ENCODE data around the gene CFAP58. TPM values are rescaled to one million over a fixed set of nuclear protein-coding genes. Genes with fewer than 3 reads are reported as not detected.
"Not testable (repeated sequence)": the region's sequence is repeated elsewhere in the genome, so short reads cannot be mapped to it uniquely, and the experiment has no call there.

The CFAP58 gene
- total and polyA plus RNA-seq, 3 experiments from 2014 or later: 0.07 TPM; not detected in 2

DNA sequence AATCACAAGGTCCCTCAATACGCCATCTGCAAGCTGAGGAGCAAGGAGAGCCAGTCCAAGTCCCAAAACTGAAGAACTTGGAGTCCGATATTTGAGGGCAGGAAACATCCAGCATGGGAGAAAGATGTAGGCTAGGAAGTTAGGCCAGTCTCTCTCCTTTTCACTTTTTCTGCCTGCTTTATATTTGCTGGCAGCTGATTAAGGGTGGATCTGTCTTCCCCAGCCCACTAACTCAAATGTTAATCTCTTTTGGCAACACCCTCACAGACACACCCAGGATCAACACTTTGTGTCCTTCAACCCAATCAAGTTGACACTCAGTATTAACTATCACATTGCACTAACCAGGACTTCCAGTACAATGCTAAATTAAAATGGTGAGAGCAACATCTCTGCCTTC is 115.2 kb downstream of the CFAP58 start:
- H3K36me3 ChIP-seq (ENCODE audit: insufficient read depth, low read length); H3K27ac Mint-ChIP-seq; H3K27ac ChIP-seq (ENCODE audit: low read depth, low read length); H3K9me3 ChIP-seq (ENCODE audit: low read length); H3K4me1 ChIP-seq (ENCODE audit: insufficient read depth, low read length); DNase-seq; CTCF ChIA-PET; H3K36me3 Mint-ChIP-seq; H3K4me1 Mint-ChIP-seq; H3K4me3 ChIP-seq (ENCODE audit: low read length); H3K4me3 Mint-ChIP-seq; H3K27me3 ChIP-seq (ENCODE audit: insufficient read depth, low read length, poor library complexity, severe bottlenecking); POLR2A ChIA-PET: not testable (repeated sequence)
- H3K9me3 Mint-ChIP-seq: peaks cover 6 to 10% (median 7%) of the 10 kb centered on the region in 5 donors
- H3K27me3 Mint-ChIP-seq: peaks cover 10 to 40% of the 10 kb centered on the region in 2 donors

DNA sequence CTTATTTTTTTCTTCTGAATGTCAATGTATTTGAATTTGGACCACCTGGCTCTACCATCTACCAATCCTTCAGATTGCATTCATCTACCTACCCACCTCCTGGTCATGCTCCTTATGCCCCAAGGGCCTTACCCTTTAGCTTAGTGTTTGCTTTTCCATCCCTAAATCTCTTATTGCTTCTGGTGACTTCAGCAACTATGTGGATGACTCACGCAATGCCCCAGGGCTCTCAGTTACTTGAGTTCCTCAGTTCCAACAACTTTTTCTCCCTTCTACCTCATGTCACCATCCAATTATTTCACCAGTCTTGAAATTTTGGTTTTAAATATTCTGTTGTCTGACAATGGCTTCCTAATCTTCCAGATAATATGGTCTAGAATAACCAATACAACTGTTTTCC is 118.9 kb downstream of the CFAP58 start:
- H3K27me3 Mint-ChIP-seq: peaks cover 6 to 33% of the 10 kb centered on the region in 2 donors
- H3K4me3 Mint-ChIP-seq: no peak overlapping the region
- Histone ChIP-seq H3K27me3 (ENCODE audit: insufficient read depth, low read length, poor library complexity, severe bottlenecking) (no peaks in the 10 kb centered on the region), H3K4me1 (ENCODE audit: insufficient read depth, low read length) (no peaks in the 10 kb centered on the region), H3K27ac (ENCODE audit: low read depth, low read length) (no peak overlapping the region), H3K36me3 (ENCODE audit: insufficient read depth, low read length) (no peaks in the 10 kb centered on the region), H3K9me3 (ENCODE audit: low read length) (no peaks in the 10 kb centered on the region), H3K4me3 (ENCODE audit: low read length) (no peak overlapping the region)
- ChIA-PET POLR2A (no interaction called here), CTCF (no interaction called here)
- no peaks in the 10 kb centered on the region for H3K4me1 Mint-ChIP-seq
- no peak for DNase-seq
- H3K36me3 Mint-ChIP-seq: no peaks in the 10 kb centered on the region
- no peak overlapping the region for H3K27ac Mint-ChIP-seq
- peaks cover 0 to 2% (median 0%) of the 10 kb centered on the region in 5 donors for H3K9me3 Mint-ChIP-seq

DNA sequence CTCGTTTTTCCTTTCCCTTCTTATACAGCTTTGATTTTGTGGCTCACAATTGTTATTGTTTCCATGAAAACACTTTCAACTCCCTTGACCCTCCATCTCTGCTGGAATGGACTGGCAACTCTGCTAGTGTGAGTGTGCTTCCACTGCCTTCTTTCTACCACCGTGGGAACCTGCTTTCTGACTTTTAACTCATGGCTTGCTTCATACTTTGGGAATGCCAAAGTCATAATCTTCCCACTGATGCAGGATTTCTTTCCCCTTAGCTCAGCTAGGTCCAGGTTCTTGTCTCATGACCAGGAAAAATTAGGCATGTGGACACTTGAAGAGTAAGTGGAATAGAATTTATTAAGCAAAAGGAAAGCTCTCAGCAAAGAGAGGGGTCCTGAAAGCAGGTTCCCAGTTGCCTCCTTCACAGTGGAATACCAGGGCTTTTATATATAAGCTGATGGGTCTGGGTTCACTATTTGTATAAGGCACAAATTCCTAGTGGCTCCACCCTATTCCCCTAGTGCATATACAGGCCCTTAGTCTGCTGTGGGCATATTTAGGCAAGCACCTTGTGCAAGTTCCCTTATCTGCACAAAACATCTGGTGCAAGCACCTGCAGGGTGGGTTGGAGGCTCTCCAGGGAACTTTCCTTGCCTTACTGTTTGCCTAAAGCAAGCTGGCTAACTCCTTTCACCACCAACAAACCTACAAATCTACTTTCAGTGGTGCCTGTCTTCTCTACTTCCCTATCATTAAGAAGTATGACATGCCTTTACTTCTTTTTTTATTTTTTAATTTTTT is 119.5 kb downstream of the CFAP58 start:
- Mint-ChIP-seq H3K4me3 (no peak overlapping the region), H3K36me3 (no peaks in the 10 kb centered on the region), H3K27ac (no peak overlapping the region), H3K4me1 (no peaks in the 10 kb centered on the region), H3K9me3 (peaks cover 0 to 2% (median 0%) of the 10 kb centered on the region in 5 donors), H3K27me3 (peaks cover 7 to 29% of the 10 kb centered on the region in 2 donors)
- Histone ChIP-seq H3K4me1 (ENCODE audit: insufficient read depth, low read length) (no peaks in the 10 kb centered on the region), H3K36me3 (ENCODE audit: insufficient read depth, low read length) (no peaks in the 10 kb centered on the region), H3K4me3 (ENCODE audit: low read length) (no peak overlapping the region), H3K27ac (ENCODE audit: low read depth, low read length) (no peak overlapping the region), H3K27me3 (ENCODE audit: insufficient read depth, low read length, poor library complexity, severe bottlenecking) (no peaks in the 10 kb centered on the region), H3K9me3 (ENCODE audit: low read length) (no peaks in the 10 kb centered on the region)
- POLR2A ChIA-PET: no interaction called here
- CTCF ChIA-PET: no interaction called here
- DNase-seq: no peak

DNA sequence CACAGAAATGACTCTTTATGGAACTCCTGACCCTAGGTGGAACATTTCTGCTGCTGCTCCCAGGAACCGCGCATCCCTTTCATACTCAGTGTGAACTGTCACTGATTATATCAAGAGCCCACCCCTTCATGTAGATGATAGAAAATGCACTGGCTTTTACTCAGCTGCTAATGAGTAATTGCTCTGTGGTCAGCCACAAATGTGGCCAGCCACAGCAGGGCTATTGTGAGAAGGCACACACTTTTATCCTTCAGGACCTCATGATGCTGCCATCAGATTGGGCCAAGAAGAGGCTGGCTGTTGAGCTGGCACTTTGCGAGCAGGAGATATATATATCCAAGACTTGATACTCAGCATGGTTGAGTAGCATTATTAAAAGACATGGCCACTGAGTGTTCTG is 124.7 kb downstream of the CFAP58 start:
- ChIA-PET POLR2A (no interaction called here), CTCF (no interaction called here)
- no peak overlapping the region for H3K4me3 Mint-ChIP-seq
- H3K4me1 ChIP-seq (ENCODE audit: insufficient read depth, low read length): no peaks in the 10 kb centered on the region
- no peak overlapping the region for H3K27ac Mint-ChIP-seq
- peaks cover 7 to 43% of the 10 kb centered on the region in 2 donors for H3K27me3 Mint-ChIP-seq
- DNase-seq: no peak
- H3K36me3 ChIP-seq (ENCODE audit: insufficient read depth, low read length): no peaks in the 10 kb centered on the region
- no peaks in the 10 kb centered on the region for H3K27me3 ChIP-seq (ENCODE audit: insufficient read depth, low read length, poor library complexity, severe bottlenecking)
- no peak overlapping the region for H3K4me3 ChIP-seq (ENCODE audit: low read length)
- no peaks in the 10 kb centered on the region for H3K9me3 ChIP-seq (ENCODE audit: low read length)
- no peaks in the 10 kb centered on the region for H3K36me3 Mint-ChIP-seq
- no peaks in the 10 kb centered on the region for H3K4me1 Mint-ChIP-seq
- H3K27ac ChIP-seq (ENCODE audit: low read depth, low read length): no peak overlapping the region
- no peaks in the 10 kb centered on the region for H3K9me3 Mint-ChIP-seq

DNA sequence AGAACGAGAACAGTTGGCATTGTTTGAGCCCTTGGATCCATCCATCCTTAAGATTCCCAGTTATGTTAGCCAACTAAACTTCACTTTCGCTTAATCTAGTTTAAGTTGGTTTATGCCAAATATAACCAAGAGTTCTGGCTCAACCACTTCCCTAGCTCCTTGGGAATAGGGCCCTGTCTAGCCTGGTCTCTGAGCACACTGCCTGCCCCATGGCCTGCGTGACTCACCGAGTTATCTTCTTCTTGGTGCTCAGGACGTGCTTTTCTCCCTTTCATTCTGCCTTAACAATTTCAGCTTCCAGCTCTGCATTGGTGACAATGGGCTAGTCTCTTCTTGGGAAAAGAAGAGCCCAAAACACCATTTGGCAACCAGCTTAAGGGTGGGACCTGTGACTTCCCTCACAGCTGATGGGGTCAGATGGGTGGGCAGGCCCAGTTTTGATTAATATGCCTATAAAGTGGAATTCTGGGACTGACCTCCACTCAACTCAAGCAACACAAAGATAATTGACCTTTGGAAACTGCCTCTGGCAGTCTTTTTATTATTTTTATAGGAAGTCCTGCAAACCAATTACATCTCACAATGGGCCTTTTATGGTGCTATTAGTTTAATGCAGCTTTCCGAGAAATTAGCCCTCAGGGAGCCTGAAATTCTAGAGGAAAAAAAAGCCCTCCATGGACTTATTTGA is 126.4 kb downstream of the CFAP58 start:
- Mint-ChIP-seq H3K9me3 (no peaks in the 10 kb centered on the region), H3K4me3 (no peak overlapping the region), H3K27me3 (peaks cover 9 to 45% of the 10 kb centered on the region in 2 donors), H3K36me3 (no peaks in the 10 kb centered on the region), H3K27ac (no peak overlapping the region), H3K4me1 (no peaks in the 10 kb centered on the region)
- CTCF ChIA-PET: no interaction called here
- no peak overlapping the region for H3K27ac ChIP-seq (ENCODE audit: low read depth, low read length)
- H3K4me3 ChIP-seq (ENCODE audit: low read length): no peak overlapping the region
- H3K4me1 ChIP-seq (ENCODE audit: insufficient read depth, low read length): no peaks in the 10 kb centered on the region
- POLR2A ChIA-PET: no interaction called here
- no peaks in the 10 kb centered on the region for H3K36me3 ChIP-seq (ENCODE audit: insufficient read depth, low read length)
- H3K27me3 ChIP-seq (ENCODE audit: insufficient read depth, low read length, poor library complexity, severe bottlenecking): no peaks in the 10 kb centered on the region
- no peak for DNase-seq
- H3K9me3 ChIP-seq (ENCODE audit: low read length): no peaks in the 10 kb centered on the region

DNA sequence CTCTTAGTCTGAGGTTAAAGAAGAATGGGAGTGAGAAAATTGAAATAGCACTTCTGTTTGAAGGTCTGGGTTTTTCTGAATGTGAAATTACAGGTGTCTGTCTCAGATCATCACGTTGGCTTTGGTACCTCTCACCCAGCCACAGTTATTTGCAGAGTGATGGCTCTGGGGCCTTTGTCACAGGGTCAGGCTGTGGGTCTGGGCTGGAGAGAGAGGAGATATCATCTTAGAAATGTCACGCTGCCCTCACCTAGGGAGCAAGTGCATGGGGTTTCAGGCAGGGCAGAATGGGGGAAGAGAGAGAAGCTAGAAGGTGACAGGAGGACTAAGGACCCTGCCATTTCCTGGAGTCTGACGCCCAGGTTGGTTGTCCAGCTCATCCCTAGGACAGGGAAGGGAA is 127.2 kb downstream of the CFAP58 start:
- Histone ChIP-seq H3K4me1 (ENCODE audit: insufficient read depth, low read length) (no peaks in the 10 kb centered on the region), H3K9me3 (ENCODE audit: low read length) (no peaks in the 10 kb centered on the region), H3K4me3 (ENCODE audit: low read length) (no peak overlapping the region), H3K36me3 (ENCODE audit: insufficient read depth, low read length) (no peaks in the 10 kb centered on the region), H3K27ac (ENCODE audit: low read depth, low read length) (no peak overlapping the region), H3K27me3 (ENCODE audit: insufficient read depth, low read length, poor library complexity, severe bottlenecking) (no peaks in the 10 kb centered on the region)
- CTCF ChIA-PET: no interaction called here
- H3K27ac Mint-ChIP-seq: no peak overlapping the region
- no peak overlapping the region for H3K4me3 Mint-ChIP-seq
- no peaks in the 10 kb centered on the region for H3K9me3 Mint-ChIP-seq
- POLR2A ChIA-PET: no interaction called here
- no peaks in the 10 kb centered on the region for H3K4me1 Mint-ChIP-seq
- H3K36me3 Mint-ChIP-seq: no peaks in the 10 kb centered on the region
- DNase-seq: no peak
- peaks cover 12 to 43% of the 10 kb centered on the region in 2 donors for H3K27me3 Mint-ChIP-seq

DNA sequence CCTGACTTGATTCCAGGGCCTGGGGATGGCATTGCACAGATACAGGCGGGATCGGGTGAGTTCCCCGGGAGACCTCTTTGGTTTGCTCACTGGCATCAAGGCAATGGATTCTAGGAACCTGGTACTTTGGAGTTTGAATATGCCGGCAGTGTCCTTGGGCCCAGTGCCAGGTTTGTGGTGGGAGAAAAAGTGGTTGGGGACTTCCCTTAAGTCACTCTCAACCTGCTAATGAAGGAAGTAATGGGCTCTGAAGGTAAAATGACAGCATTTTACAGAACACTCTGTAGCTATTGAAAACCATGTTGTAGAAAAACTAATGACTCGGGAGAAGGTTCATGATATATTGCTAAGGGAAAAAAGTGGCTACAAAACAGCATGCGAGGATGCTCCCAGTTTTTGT is 129.9 kb downstream of the CFAP58 start:
- Histone ChIP-seq H3K27ac (ENCODE audit: low read depth, low read length) (no peak overlapping the region), H3K4me3 (ENCODE audit: low read length) (no peak overlapping the region), H3K36me3 (ENCODE audit: insufficient read depth, low read length) (no peaks in the 10 kb centered on the region), H3K27me3 (ENCODE audit: insufficient read depth, low read length, poor library complexity, severe bottlenecking) (no peaks in the 10 kb centered on the region), H3K9me3 (ENCODE audit: low read length) (no peaks in the 10 kb centered on the region), H3K4me1 (ENCODE audit: insufficient read depth, low read length) (no peaks in the 10 kb centered on the region)
- Mint-ChIP-seq H3K27ac (no peak overlapping the region), H3K4me3 (no peak overlapping the region), H3K9me3 (peaks cover 0 to 2% (median 0%) of the 10 kb centered on the region in 5 donors), H3K27me3 (peaks cover 19 to 44% of the 10 kb centered on the region in 2 donors), H3K4me1 (no peaks in the 10 kb centered on the region), H3K36me3 (no peaks in the 10 kb centered on the region)
- ChIA-PET CTCF (no interaction called here), POLR2A (no interaction called here)
- DNase-seq: no peak

DNA sequence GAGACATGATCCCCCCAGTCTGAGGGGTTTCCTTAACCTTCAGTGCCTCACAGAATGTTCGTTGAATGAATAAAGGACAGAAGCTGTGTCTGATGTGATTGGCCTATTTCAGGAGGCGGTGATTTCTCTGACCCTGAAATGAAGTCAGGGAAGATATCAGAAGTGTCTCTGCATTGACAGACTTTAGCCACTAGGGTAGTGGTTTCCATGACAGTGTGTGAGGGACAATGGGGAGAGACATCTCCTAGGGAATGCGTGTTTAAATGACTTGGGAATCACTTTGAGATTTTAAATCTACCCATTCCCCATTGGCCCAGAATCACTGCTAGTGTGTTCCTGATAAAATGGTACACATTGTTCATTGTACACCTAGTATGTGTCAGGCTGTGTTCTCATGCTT is 132.0 kb downstream of the CFAP58 start:
- CTCF ChIA-PET: no interaction called here
- no peaks in the 10 kb centered on the region for H3K9me3 ChIP-seq (ENCODE audit: low read length)

More for the DNA sequence above, 132.0 kb downstream of the CFAP58 start:
- no peaks in the 10 kb centered on the region for H3K36me3 Mint-ChIP-seq
- no peak for DNase-seq
- peaks cover 19 to 44% of the 10 kb centered on the region in 2 donors for H3K27me3 Mint-ChIP-seq
- Histone ChIP-seq H3K36me3 (ENCODE audit: insufficient read depth, low read length) (no peaks in the 10 kb centered on the region), H3K27me3 (ENCODE audit: insufficient read depth, low read length, poor library complexity, severe bottlenecking) (no peaks in the 10 kb centered on the region), H3K4me1 (ENCODE audit: insufficient read depth, low read length) (no peaks in the 10 kb centered on the region), H3K4me3 (ENCODE audit: low read length) (no peak overlapping the region), H3K27ac (ENCODE audit: low read depth, low read length) (no peak overlapping the region)
- H3K4me3 Mint-ChIP-seq: no peak overlapping the region
- POLR2A ChIA-PET: no interaction called here
- no peaks in the 10 kb centered on the region for H3K4me1 Mint-ChIP-seq
- peaks cover 0 to 2% (median 0%) of the 10 kb centered on the region in 5 donors for H3K9me3 Mint-ChIP-seq
- H3K27ac Mint-ChIP-seq: no peak overlapping the region
